ENCODE measurements around the gene SUZ12. TPM values are rescaled to one million over a fixed set of nuclear protein-coding genes. Genes with fewer than 3 reads are reported as not detected.
"Not testable (repeated sequence)": the region's sequence is repeated elsewhere in the genome, so short reads cannot be mapped to it uniquely, and the experiment has no call there.

The SUZ12 gene
- total RNA-seq, 1 experiment from 2014 or later, result 38.5 TPM

- H2BK15ac ChIP-seq (ENCODE audit: low read depth, low read length); H3K4me2 ChIP-seq (ENCODE audit: insufficient read depth, insufficient read length, low read length): not testable (repeated sequence)
These were observed 90.5 kb downstream of the SUZ12 start for GRCh38 chr17:32027271-32027670.

More at GRCh38 chr17:32027271-32027670, 90.5 kb downstream of the SUZ12 start:
- H3T11ph ChIP-seq (ENCODE audit: low read length); H3K79me2 ChIP-seq (ENCODE audit: insufficient read depth, low read length); H3K23me2 ChIP-seq (ENCODE audit: insufficient read length, low read depth, low read length, poor library complexity, severe bottlenecking); H2BK120ac ChIP-seq (ENCODE audit: low read depth, low read length, poor library complexity, severe bottlenecking); H4K5ac ChIP-seq (ENCODE audit: insufficient read length, low read depth, low read length); DNase-seq; H3K4me1 ChIP-seq (ENCODE audit: insufficient read depth, low read length); H3K23ac ChIP-seq (ENCODE audit: insufficient read length, low read depth, low read length); H3K14ac ChIP-seq (ENCODE audit: insufficient read depth, low read length); H3K4me3 Mint-ChIP-seq; H3K4me1 Mint-ChIP-seq; H2BK12ac ChIP-seq (ENCODE audit: insufficient read length, low read depth, low read length); H3K27me3 ChIP-seq (ENCODE audit: insufficient read depth, low read length); H3K9me3 Mint-ChIP-seq; H3K4ac ChIP-seq (ENCODE audit: low read depth, low read length); H3K9ac ChIP-seq (ENCODE audit: extremely low read depth, insufficient read length, low read length); H3K27me3 Mint-ChIP-seq (ENCODE audit: low read depth); H3K79me1 ChIP-seq (ENCODE audit: insufficient read depth, low read depth, low read length, poor library complexity, severe bottlenecking); H2AK5ac ChIP-seq (ENCODE audit: insufficient read length, low read length); H3K27ac ChIP-seq (ENCODE audit: insufficient read length, low read depth, low read length); H2AFZ ChIP-seq (ENCODE audit: low read length); H3K56ac ChIP-seq (ENCODE audit: insufficient read length, low read depth, low read length); H4K91ac ChIP-seq (ENCODE audit: insufficient read length, low read depth, low read length); H2BK20ac ChIP-seq (ENCODE audit: low read depth, low read length, poor library complexity, severe bottlenecking); H4K20me1 ChIP-seq (ENCODE audit: control insufficient read depth, insufficient read depth, insufficient read length); H3K9me3 ChIP-seq (ENCODE audit: control insufficient read depth, low read depth, low read length): not testable (repeated sequence)
- peaks cover 3 to 12% (median 9%) of the 10 kb centered on the region in 3 experiments; a peak in 5 of 7 replicates for H3K36me3 Mint-ChIP-seq (ENCODE audit: insufficient read depth in 1 of 3, low read depth in 3 of 3)
- peak overlapping the region; percentile 10 to 59 (median 50); a peak in 5 of 7 replicates for H3K27ac Mint-ChIP-seq
- Histone ChIP-seq H4K8ac (replicated peaks; ENCODE audit: insufficient read length, low read depth, low read length) (peak overlapping the region; percentile 56), H3K18ac (ENCODE audit: insufficient read length, low read depth, low read length) (peak overlapping the region; percentile 84), H2BK5ac (ENCODE audit: insufficient read length, low read length) (peak overlapping the region; percentile 24)
- WGBS (ENCODE audit: extremely low coverage, insufficient read length, low lambda C conversion rate), result no CpG with 5 or more reads among the region's 4 CpGs
